ENCODE data around the gene GABRR3.

DNA sequence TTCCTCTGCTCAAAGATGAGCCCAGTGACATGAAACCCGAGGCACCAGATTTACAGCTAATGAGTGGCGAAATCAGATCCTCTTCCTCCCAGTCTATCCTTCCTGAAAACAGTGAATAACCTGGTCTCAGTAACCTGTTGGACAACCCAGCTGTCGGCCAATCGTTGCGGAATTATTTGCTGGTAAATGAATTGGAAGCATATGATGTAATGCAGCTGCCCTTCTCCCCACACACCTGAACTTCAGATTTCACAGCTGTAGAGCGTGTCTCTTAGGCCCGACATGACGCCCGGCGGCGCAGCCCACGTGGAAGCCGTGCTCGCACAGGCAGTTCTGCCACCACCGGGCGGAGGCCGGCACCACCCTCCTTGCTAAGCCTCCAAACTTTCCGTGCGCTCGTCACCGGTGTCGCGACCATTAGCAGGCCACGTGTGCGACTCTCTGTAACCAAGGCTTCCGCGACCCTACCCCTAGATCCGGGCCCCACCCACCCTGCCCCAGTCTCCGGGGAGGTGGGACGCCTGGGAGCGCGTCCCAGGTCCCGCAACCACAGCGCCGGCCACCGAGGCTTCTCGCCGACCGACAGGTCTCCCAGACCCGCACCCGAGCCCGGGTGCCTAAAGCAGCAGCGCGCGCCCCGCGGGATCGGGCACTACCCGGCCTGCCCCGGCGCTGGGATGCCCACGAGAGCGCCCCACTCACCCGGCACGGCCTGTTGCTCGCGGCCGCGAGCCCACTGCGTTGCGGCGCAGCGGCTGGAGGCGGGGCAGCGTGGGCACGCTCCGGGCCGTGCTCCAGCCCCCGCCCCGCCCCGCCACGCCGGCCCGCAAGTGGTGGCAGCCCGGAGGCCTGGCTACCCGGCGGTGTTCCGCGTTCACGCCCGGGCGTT, 63.2 kb downstream of the GABRR3 start, which contains the start of gene RIOX2:
- TF ChIP-seq CTCF (IDR thresholded peaks at IDR 0.05) (peak in 1 of 6 experiments; percentile 15), POLR2A (IDR thresholded peaks at IDR 0.05) (peak in 2 of 4 donors; percentile 65 to 74)

All from esophagus squamous epithelium (tissue), 4 donors.